OCI-LY3 (cell line): ENCODE results near the gene ATP2A1.
"Not testable (repeated sequence)": the region's sequence is repeated elsewhere in the genome, so short reads cannot be mapped to it uniquely, and the experiment has no call there.

Source experiments
- H2AFZ ChIP-seq: fragments of 200-600, 300-600 bp; shearing (Covaris generic); 2 replicates; pipeline ENCODE4 v1.6.0; 2014; ENCODE audit warnings: antibody characterized with exemption, low read depth, low read length
- H3K27ac ChIP-seq: fragments of 200-600, 300-600 bp; sonication (generic); 2 replicates; pipeline ENCODE4 v1.5.1; 2014; ENCODE audit warnings: mild to moderate bottlenecking, low read length, moderate library complexity, mixed read lengths
- H3K27me3 ChIP-seq: fragments of 200-600, 300-600 bp; sonication (generic); 2 replicates; pipeline ENCODE4 v1.6.1; 2014; ENCODE audit warnings: low read depth, low read length, mixed read lengths
- H3K36me3 ChIP-seq: fragments of 200-600, 300-600 bp; sonication (generic); replicated peaks from 2 replicates; pipeline ENCODE3; 2014; ENCODE audit warnings: low read depth, low read length, mixed read lengths
- H3K4me1 ChIP-seq: fragments of 300-600, 200-600 bp; sonication (generic); 2 replicates; pipeline ENCODE4 v1.6.1; 2014; ENCODE audit warnings: low read length, mixed read lengths
- H3K4me2 ChIP-seq: fragments of 200-600, 300-600 bp; sonication (generic); 2 replicates; pipeline ENCODE4 v1.6.1; 2014; ENCODE audit warnings: low read length, mixed read lengths
- H3K4me3 ChIP-seq: fragments of 300-600, 200-600 bp; sonication (generic); 2 replicates; pipeline ENCODE4 v1.5.1; 2014; ENCODE audit warnings: antibody characterized with exemption, mild to moderate bottlenecking, low read length, moderate library complexity
- H3K79me2 ChIP-seq: fragments of 300-600, 200-600 bp; shearing (Covaris generic); 2 replicates; pipeline ENCODE4 v1.6.1; 2014; ENCODE audit warnings: mild to moderate bottlenecking, low read length, mixed read lengths
- H3K9ac ChIP-seq: fragments of 300-600, 200-600 bp; shearing (Covaris generic); 2 replicates; pipeline ENCODE4 v1.6.0; 2014; ENCODE audit warnings: mild to moderate bottlenecking, low read length, moderate library complexity
- H3K9me3 ChIP-seq: fragments of 200-600, 300-600 bp; shearing (Covaris generic); 2 replicates; pipeline ENCODE4 v1.6.1; 2014; ENCODE audit warnings: low read length, mixed read lengths; ENCODE audit not compliant: insufficient read depth
- H4K20me1 ChIP-seq: fragments of 200-600, 300-600 bp; sonication (generic); 2 replicates; pipeline ENCODE4 v1.6.1; 2016; ENCODE audit warnings: low read length, mixed read lengths; ENCODE audit not compliant: insufficient read depth
- CTCF ChIP-seq: fragments of 200-600, 300-600 bp; sonication (generic); IDR thresholded peaks from 2 replicates; pipeline ENCODE4 v1.5.1; 2014; ENCODE audit warnings: antibody characterized with exemption, low read length, low read depth
- EZH2phosphoT487 ChIP-seq: fragments of 200-600 bp; shearing (Covaris generic); IDR thresholded peaks from 2 replicates; pipeline ENCODE4 v1.6.1; 2018; ENCODE audit warnings: antibody characterized with exemption, mixed run types, low read depth

Gene ATP2A1

GRCh38 chr16:28866454-28866804 is 11.9 kb upstream of the ATP2A1 start:
- H3K4me2 ChIP-seq: no peak overlapping the region

GRCh38 chr16:28867241-28867640 is 11.0 kb upstream of the ATP2A1 start:
- TF ChIP-seq CTCF: no peak
- TF ChIP-seq EZH2phosphoT487: no peak
- no peak overlapping the region for H3K9ac ChIP-seq

More at GRCh38 chr16:28866454-28866804, 11.9 kb upstream of the ATP2A1 start:
- H3K27ac ChIP-seq: no peak overlapping the region
- no peaks in the 10 kb centered on the region for H3K27me3 ChIP-seq
- H3K79me2 ChIP-seq: peaks cover 36% of the 10 kb centered on the region
- TF ChIP-seq EZH2phosphoT487 (no peak), CTCF (no peak)
- H3K9me3 ChIP-seq: no peaks in the 10 kb centered on the region
- peaks cover 5% of the 10 kb centered on the region for H4K20me1 ChIP-seq
- no peak overlapping the region for H2AFZ ChIP-seq
- no peak overlapping the region for H3K4me3 ChIP-seq
- peaks cover 3% of the 10 kb centered on the region for H3K36me3 ChIP-seq
- no peak overlapping the region for H3K9ac ChIP-seq
- peaks cover 15% of the 10 kb centered on the region for H3K4me1 ChIP-seq

GRCh38 chr16:28867646-28868045 is 10.6 kb upstream of the ATP2A1 start:
- not testable (repeated sequence) for H3K4me3 ChIP-seq, H2AFZ ChIP-seq, H3K9ac ChIP-seq, H4K20me1 ChIP-seq, H3K4me2 ChIP-seq, H3K27ac ChIP-seq, H3K27me3 ChIP-seq, H3K36me3 ChIP-seq, H3K9me3 ChIP-seq
- peaks cover 11% of the 10 kb centered on the region for H3K4me1 ChIP-seq
- peaks cover 28% of the 10 kb centered on the region for H3K79me2 ChIP-seq

More at GRCh38 chr16:28867241-28867640, 11.0 kb upstream of the ATP2A1 start:
- peaks cover 32% of the 10 kb centered on the region for H3K79me2 ChIP-seq
- H2AFZ ChIP-seq: no peak overlapping the region
- H3K4me3 ChIP-seq: no peak overlapping the region
- peaks cover 3% of the 10 kb centered on the region for H3K36me3 ChIP-seq
- no peak overlapping the region for H3K4me2 ChIP-seq
- no peaks in the 10 kb centered on the region for H3K9me3 ChIP-seq
- H4K20me1 ChIP-seq: peaks cover 5% of the 10 kb centered on the region
- no peak overlapping the region for H3K27ac ChIP-seq
- H3K27me3 ChIP-seq: no peaks in the 10 kb centered on the region
- H3K4me1 ChIP-seq: peaks cover 11% of the 10 kb centered on the region

GRCh38 chr16:28869201-28869600 is 9.1 kb upstream of the ATP2A1 start:
- TF ChIP-seq EZH2phosphoT487 (no peak), CTCF (no peak)
- Histone ChIP-seq H3K36me3 (peaks cover 8% of the 10 kb centered on the region), H3K9ac (no peak overlapping the region)

GRCh38 chr16:28872952-28873351 is 5.3 kb upstream of the ATP2A1 start:
- no peaks in the 10 kb centered on the region for H3K4me1 ChIP-seq
- no peak overlapping the region for H3K9ac ChIP-seq
- H3K4me2 ChIP-seq: no peak overlapping the region
- TF ChIP-seq CTCF (no peak), EZH2phosphoT487 (no peak)
- H3K79me2 ChIP-seq: no peaks in the 10 kb centered on the region
- no peaks in the 10 kb centered on the region for H3K9me3 ChIP-seq
- no peaks in the 10 kb centered on the region for H4K20me1 ChIP-seq
- H3K27ac ChIP-seq: no peak overlapping the region
- no peak overlapping the region for H2AFZ ChIP-seq
- no peak overlapping the region for H3K4me3 ChIP-seq
- no peaks in the 10 kb centered on the region for H3K27me3 ChIP-seq
- H3K36me3 ChIP-seq: peaks cover 6% of the 10 kb centered on the region

More at GRCh38 chr16:28869201-28869600, 9.1 kb upstream of the ATP2A1 start:
- Histone ChIP-seq H3K4me2 (no peak overlapping the region), H3K79me2 (peaks cover 17% of the 10 kb centered on the region), H3K4me1 (peaks cover 11% of the 10 kb centered on the region), H3K4me3 (no peak overlapping the region), H3K27me3 (no peaks in the 10 kb centered on the region), H2AFZ (no peak overlapping the region), H4K20me1 (peaks cover 5% of the 10 kb centered on the region), H3K9me3 (no peaks in the 10 kb centered on the region), H3K27ac (no peak overlapping the region)
